IPS DF 6.9 (cell line): ENCODE measurements around the gene GRK4.
A peak's percentile ranks its signal among the peaks of the same experiment; 100 is the strongest.
"Not testable (repeated sequence)": the region's sequence is repeated elsewhere in the genome, so short reads cannot be mapped to it uniquely, and the experiment has no call there.

ENCODE experiments used
- DNase-seq: peaks from one replicate; pipeline ENCODE4 v3.0.0-alpha.2; 2013; ENCODE audit warnings: low read depth, low spot score
- H3K27ac ChIP-seq: one replicate; pipeline ENCODE4 v1.5.1; 2013; ENCODE audit warnings: low read length, control low read depth
- H3K27me3 ChIP-seq: 2 replicates; pipeline ENCODE4 v1.6.1; 2013; ENCODE audit warnings: mild to moderate bottlenecking, low read length; ENCODE audit not compliant: control insufficient read depth, insufficient read depth
- H3K36me3 ChIP-seq: 2 replicates; pipeline ENCODE4 v1.6.1; 2013; ENCODE audit warnings: low read length; ENCODE audit not compliant: control insufficient read depth, insufficient read depth
- H3K4me1 ChIP-seq: 2 replicates; pipeline ENCODE4 v1.6.1; 2013; ENCODE audit warnings: low read length; ENCODE audit not compliant: control insufficient read depth, insufficient read depth
- H3K4me3 ChIP-seq: 2 replicates; pipeline ENCODE4 v1.5.1; 2013; ENCODE audit warnings: mild to moderate bottlenecking, low read length
- H3K9me3 ChIP-seq: 2 replicates; pipeline ENCODE4 v1.6.1; 2013; ENCODE audit warnings: low read length, inconsistent platforms; ENCODE audit not compliant: control insufficient read depth, insufficient read depth
- WGBS: extraction: QIAGEN DNeasy Blood & Tissue Kit; methylation state at CpG from one replicate; pipeline ENCODE4 v1.1.7; 2013; ENCODE audit warnings: mixed read lengths, missing lambda C conversion rate; ENCODE audit not compliant: insufficient read length, insufficient coverage; 5-methylcytosine and 5-hydroxymethylcytosine counted together

GRK4 gene

GRCh38 chr4:2963966-2964471 lies 648 bp downstream of the GRK4 start:
- no peaks in the 10 kb centered on the region for H3K36me3 ChIP-seq
- DNase-seq = no peak
- peaks cover 3% of the 10 kb centered on the region; the same call in 1 of the 2 replicates for H3K4me1 ChIP-seq
- no CpG with 5 or more reads among the region's 38 CpGs for WGBS
- peak overlapping the region; percentile 91; the same call in 1 of the 2 replicates for H3K4me3 ChIP-seq
- H3K27me3 ChIP-seq = no peaks in the 10 kb centered on the region
- H3K27ac ChIP-seq = no peak overlapping the region
- H3K9me3 ChIP-seq = no peaks in the 10 kb centered on the region

GRCh38 chr4:2964706-2965258 lies 1.4 kb downstream of the GRK4 start:
- Histone ChIP-seq H3K36me3 (no peaks in the 10 kb centered on the region), H3K9me3 (no peaks in the 10 kb centered on the region), H3K27ac (no peak overlapping the region), H3K4me3 (no peak overlapping the region), H3K4me1 (peaks cover 3% of the 10 kb centered on the region; the same call in 1 of the 2 replicates), H3K27me3 (no peaks in the 10 kb centered on the region)
- no CpG with 5 or more reads among the region's 5 CpGs for WGBS
- no peak for DNase-seq

- H3K36me3 ChIP-seq = no peaks in the 10 kb centered on the region
- no peaks in the 10 kb centered on the region for H3K9me3 ChIP-seq
- no peak overlapping the region for H3K27ac ChIP-seq
- no peaks in the 10 kb centered on the region for H3K27me3 ChIP-seq
- peaks cover 3% of the 10 kb centered on the region; the same call in 1 of the 2 replicates for H3K4me1 ChIP-seq
- DNase-seq = no peak
- H3K4me3 ChIP-seq = no peak overlapping the region
- no CpG with 5 or more reads among the region's 16 CpGs for WGBS
Observed at GRCh38 chr4:2965262-2965661, 1.9 kb downstream of the GRK4 start.

DNA sequence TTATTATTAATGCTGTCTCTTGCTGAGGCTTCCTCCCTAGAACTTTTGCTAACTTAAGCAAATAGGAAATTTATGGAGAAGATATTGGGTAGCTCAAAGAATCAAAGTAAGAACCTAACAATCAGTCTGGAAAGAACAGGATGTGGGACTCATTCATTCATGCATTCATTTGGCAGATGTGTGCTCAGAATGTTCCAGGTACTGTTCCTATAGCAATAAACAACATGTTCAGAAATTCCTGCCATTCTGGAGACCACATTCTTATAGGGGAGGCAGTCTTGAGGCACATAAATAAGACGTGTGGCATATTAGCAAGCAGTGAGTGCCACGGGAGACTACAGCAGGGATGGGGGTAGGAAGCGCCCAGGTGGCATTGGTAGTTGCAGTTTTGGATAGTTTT lies 5.0 kb downstream of the GRK4 start:
- no CpG with 5 or more reads among the region's 3 CpGs for WGBS
- Histone ChIP-seq H3K27ac (no peak overlapping the region), H3K9me3 (no peaks in the 10 kb centered on the region), H3K36me3 (no peaks in the 10 kb centered on the region), H3K27me3 (no peaks in the 10 kb centered on the region), H3K4me1 (no peaks in the 10 kb centered on the region), H3K4me3 (no peak overlapping the region)
- no peak for DNase-seq

- no peaks in the 10 kb centered on the region for H3K9me3 ChIP-seq
- H3K4me1 ChIP-seq = no peaks in the 10 kb centered on the region
- no CpG with 5 or more reads among the region's 3 CpGs for WGBS
- H3K27ac ChIP-seq = no peak overlapping the region
- no peaks in the 10 kb centered on the region for H3K27me3 ChIP-seq
- no peak for DNase-seq
- H3K36me3 ChIP-seq = no peaks in the 10 kb centered on the region
- no peak overlapping the region for H3K4me3 ChIP-seq
Observed at GRCh38 chr4:2971275-2971674, 7.9 kb downstream of the GRK4 start.

DNA sequence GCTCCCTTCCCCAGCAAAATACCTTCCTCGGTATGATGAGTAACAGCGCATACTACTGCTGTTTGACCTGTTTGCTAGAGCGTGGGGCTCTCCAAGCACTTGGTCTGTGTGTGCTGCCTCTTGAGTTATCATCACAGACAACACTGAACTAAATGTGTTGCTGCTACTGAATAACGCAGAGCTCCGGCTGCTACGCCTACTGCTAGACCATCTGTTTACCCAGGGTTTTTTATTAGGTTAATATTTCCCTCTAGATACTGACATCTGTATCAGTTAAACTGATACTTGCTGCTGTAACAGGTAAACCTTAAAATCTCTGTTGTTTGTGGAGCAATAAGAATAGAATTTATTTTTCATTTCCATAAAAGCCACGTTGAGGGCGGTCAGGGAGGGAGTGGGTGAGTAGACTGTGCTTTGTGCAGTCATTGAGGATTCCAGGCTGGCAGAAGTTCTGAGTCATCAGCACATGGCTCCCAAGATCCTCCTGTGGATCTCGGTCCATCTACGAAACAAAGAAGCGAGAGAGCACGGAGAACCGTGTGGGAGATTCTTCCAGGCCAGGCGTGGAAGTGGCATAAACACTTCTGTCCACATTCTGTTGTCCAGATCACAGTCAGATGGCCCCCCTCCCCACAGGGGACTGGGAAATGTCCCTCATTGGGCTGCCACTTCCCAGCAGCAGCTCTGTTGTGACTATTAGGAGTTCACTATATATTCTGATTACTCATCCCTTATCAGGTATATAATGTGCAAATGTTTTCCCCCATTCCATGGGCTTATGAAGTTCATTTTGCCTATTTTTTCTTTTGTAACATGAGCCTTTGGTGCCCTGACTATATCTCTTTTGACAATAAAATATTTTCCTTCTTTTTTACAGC lies 14.1 kb downstream of the GRK4 start:
- H3K4me1 ChIP-seq = no peaks in the 10 kb centered on the region
- no peak for DNase-seq

GRCh38 chr4:2981256-2981819 lies 18.0 kb downstream of the GRK4 start:
- H3K4me1 ChIP-seq = no peaks in the 10 kb centered on the region
- no peaks in the 10 kb centered on the region for H3K36me3 ChIP-seq
- H3K9me3 ChIP-seq = no peaks in the 10 kb centered on the region
- no peak overlapping the region for H3K4me3 ChIP-seq
- H3K27me3 ChIP-seq = no peaks in the 10 kb centered on the region
- no peak for DNase-seq
- no CpG with 5 or more reads among the region's 4 CpGs for WGBS
- H3K27ac ChIP-seq = no peak overlapping the region

More for the DNA sequence above, 14.1 kb downstream of the GRK4 start:
- Histone ChIP-seq H3K36me3 (no peaks in the 10 kb centered on the region), H3K27ac (no peak overlapping the region), H3K27me3 (no peaks in the 10 kb centered on the region), H3K4me3 (no peak overlapping the region), H3K9me3 (no peaks in the 10 kb centered on the region)
- no CpG with 5 or more reads among the region's 14 CpGs for WGBS

DNA sequence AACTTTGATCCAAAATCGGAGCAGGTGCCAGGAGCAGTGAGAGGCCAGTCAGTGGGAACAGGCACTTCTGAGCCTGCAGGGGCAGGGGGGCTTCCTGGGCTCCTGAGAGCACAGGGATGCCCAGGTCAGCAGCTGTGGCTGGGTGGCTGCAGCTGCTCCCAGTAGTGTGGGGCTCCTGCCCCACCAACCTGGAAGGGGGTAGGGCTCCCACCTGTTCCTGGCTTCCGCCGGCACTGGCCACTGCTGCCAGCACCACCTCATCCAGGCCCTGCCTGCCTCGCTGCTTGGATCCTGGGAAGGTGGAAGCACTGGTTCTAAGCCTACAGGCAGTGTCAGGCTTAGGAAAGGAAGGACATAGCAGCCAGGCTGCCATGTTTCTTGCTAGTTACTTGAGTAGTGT lies 18.6 kb downstream of the GRK4 start:
- H3K4me1 ChIP-seq = no peaks in the 10 kb centered on the region
- no peak overlapping the region for H3K4me3 ChIP-seq
- no CpG with 5 or more reads among the region's 4 CpGs for WGBS
- no peaks in the 10 kb centered on the region for H3K36me3 ChIP-seq
- no peak overlapping the region for H3K27ac ChIP-seq
- DNase-seq = no peak
- H3K27me3 ChIP-seq = no peaks in the 10 kb centered on the region
- H3K9me3 ChIP-seq = no peaks in the 10 kb centered on the region

GRCh38 chr4:2983715-2984114 lies 20.3 kb downstream of the GRK4 start:
- not testable (repeated sequence) for DNase-seq, H3K4me3 ChIP-seq, H3K27me3 ChIP-seq, H3K4me1 ChIP-seq, H3K27ac ChIP-seq, H3K36me3 ChIP-seq, H3K9me3 ChIP-seq
- no CpG with 5 or more reads among the region's 7 CpGs for WGBS

- Histone ChIP-seq H3K4me3 (no peak overlapping the region), H3K9me3 (no peaks in the 10 kb centered on the region), H3K27me3 (no peaks in the 10 kb centered on the region), H3K4me1 (no peaks in the 10 kb centered on the region), H3K27ac (no peak overlapping the region), H3K36me3 (no peaks in the 10 kb centered on the region)
- no CpG with 5 or more reads among the region's 4 CpGs for WGBS
- DNase-seq = no peak
Observed at GRCh38 chr4:2991243-2991642, 27.9 kb downstream of the GRK4 start.
